GM18502 (cell line): Measurements from ENCODE around the gene ARHGAP22.

Experiments
- ATAC-seq: cut with Tn5 transposase; IDR thresholded peaks from one replicate; pipeline ENCODE4 v1.9.1; 2021; ENCODE audit warnings: mild to moderate bottlenecking; ENCODE audit not compliant: unreplicated experiment, poor library complexity

ARHGAP22 gene

DNA sequence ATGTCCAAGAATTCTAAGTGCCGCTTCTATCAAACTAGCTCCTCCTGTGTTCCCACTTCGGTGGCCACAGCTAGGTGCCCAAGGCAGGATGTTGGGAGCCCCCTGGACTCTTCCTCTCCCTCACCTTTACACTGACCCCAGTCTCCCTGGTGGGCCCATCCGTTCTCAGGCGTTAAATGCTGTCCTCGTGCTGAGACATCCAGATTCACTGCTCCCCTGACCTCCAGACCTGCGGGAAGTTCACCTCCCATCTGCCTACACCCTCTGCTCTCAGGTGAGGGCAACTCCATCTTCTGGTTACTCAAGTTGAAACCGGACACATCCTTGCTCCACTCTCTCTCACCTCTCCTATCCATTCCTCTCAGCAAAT, 114.3 kb downstream of the ARHGAP22 start:
- no peak for ATAC-seq

- ATAC-seq, result no peak
These were observed 115.8 kb downstream of the ARHGAP22 start for GRCh38 chr10:48489099-48489498.

- no peak for ATAC-seq
These were observed 117.6 kb downstream of the ARHGAP22 start for GRCh38 chr10:48487244-48487643.

- no peak for ATAC-seq
These were observed 119.2 kb downstream of the ARHGAP22 start for GRCh38 chr10:48485711-48486110.

DNA sequence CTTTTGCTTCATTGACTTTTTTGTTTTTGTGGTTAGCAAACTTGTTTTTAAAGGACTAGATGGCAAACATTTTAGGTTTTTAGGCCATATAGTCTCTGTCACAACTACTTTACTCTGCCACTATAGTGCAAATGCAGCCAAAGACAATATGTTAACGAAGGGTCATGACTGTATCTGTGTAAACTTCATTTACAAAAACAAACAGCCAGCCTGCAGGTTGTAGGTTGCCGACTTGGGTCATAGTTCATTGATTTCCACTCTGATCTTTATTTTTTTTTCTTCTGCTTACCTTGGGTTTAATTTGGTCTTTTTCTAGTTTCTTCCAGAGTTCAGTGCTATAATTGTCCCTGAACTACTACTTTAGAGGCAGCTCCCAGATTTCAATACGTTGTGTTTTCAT, 120.0 kb downstream of the ARHGAP22 start:
- ATAC-seq, result no peak

- no peak for ATAC-seq
These were observed 122.7 kb downstream of the ARHGAP22 start for GRCh38 chr10:48482207-48482606.

GRCh38 chr10:48481385-48481784, 123.5 kb downstream of the ARHGAP22 start:
- ATAC-seq, result no peak

DNA sequence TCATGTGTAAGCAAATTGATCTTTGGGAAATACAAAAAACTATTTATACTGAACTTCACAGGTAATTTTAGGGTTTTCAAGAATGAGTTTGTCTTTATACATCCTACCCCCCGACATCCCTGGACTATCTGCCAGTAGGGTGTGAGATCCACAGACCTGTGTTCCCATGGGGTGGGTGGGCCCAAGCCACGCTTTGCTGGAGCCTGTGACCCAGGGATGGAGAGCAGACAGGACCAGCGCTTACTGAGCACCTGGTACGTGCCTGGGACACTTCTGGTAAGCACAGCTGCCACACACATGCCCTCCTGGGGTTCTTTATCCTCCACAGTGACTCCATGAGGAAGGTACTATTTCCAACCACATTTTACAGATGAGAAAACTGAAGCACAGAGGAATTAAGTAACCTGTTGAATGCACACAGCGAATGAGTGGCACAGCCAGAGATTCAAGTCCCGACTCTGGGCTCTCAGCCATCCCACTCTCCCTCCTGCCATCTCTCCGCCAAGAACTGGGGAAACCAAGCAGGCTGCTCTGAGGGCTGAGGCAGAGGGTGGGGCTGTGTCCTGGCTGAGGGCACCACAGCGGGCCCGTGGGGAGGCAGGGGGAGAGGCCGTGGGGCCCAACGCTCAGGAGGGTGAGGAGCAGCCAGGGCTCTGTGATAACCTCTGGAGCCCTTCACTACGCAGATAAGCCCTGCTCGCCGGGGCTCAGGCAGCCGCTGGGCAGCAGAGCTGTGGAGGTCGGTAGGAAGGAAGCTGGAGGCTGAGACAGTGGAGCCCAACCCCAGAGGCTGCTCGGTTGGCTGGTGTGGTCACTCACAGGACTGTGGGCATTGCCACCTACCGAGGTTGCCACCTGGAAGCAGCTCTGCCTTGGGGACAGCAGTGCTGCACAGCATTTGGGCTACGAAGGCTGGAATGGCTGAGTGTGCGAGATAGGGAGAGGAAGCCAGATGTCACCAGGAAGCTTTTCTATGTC, 124.2 kb downstream of the ARHGAP22 start:
- ATAC-seq, result no peak

GRCh38 chr10:48478980-48479811, 125.7 kb downstream of the ARHGAP22 start:
- ATAC-seq, result no peak

DNA sequence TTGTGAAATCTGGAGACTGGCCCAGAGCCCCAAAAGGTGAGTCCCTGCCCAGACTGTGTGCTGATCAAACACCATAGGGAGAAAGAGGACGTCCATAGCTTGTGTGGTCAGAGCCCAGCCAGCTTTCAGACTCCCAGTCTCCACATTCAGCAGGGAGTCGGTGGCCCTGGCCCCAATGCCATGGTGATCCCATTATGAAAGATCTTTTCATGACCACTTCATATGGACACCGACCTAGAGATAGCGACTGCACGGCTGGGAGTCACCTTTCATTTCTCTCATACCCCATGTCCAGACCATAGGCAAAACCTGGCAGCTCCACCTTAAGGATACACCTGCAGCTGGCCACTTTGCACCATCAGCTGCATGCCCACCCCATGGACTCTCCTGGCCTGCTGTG, 126.4 kb downstream of the ARHGAP22 start:
- no peak for ATAC-seq

DNA sequence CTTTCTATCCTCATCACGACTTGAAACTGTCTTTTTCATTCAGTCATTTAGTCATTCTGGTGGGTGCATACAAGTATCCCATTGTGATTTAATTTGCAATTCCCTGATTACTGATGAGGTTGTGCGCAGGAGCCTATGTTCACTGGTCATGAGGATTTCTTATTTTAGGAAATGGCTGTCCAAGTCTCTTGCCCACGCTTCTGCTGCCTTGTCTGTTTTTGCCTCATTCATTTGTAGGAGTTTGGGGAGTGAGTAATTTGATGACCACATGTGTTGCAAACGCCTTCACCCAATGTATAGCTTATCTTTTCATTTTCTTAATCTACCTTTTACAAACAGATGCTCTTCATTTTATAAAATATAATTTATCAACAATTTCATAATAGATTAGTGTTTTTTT, 127.3 kb downstream of the ARHGAP22 start:
- no peak for ATAC-seq

- ATAC-seq, result no peak
These were observed 127.7 kb downstream of the ARHGAP22 start for GRCh38 chr10:48477141-48477540.

- ATAC-seq, result no peak
These were observed 128.4 kb downstream of the ARHGAP22 start for GRCh38 chr10:48476279-48476982.

GRCh38 chr10:48475943-48476278, 129.0 kb downstream of the ARHGAP22 start:
- ATAC-seq, result no peak

DNA sequence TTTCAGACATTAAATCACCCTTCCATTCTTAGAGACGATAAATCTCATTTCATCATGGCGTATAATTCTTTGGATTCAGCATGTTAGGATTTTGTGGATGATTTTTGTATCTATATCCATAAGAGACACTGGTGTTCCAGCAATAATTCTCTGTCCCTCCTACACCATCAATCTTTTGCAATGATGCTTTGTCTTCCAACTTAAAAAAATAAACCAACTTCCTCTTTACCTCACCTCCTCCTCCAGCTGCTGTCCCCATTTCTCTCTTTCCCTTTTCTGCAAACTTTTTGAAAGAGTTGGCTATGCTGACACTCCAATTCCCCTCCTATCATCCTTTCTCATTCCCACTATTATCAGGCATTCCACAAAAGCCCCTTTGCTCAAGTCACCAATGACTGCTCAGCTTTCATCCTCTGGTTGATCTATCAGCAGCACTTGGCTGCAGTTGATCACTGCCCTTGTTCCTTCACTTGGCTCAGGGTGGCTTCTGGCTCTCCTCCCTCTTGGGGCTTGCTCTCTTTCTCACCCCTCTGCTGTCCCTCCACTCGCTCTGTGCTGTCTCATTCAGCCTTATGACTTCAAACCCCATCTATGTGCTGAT, 130.0 kb downstream of the ARHGAP22 start:
- no peak for ATAC-seq

- ATAC-seq, result no peak
These were observed 131.2 kb downstream of the ARHGAP22 start for GRCh38 chr10:48473704-48474103.

GRCh38 chr10:48472501-48473069, 132.3 kb downstream of the ARHGAP22 start:
- no peak for ATAC-seq

DNA sequence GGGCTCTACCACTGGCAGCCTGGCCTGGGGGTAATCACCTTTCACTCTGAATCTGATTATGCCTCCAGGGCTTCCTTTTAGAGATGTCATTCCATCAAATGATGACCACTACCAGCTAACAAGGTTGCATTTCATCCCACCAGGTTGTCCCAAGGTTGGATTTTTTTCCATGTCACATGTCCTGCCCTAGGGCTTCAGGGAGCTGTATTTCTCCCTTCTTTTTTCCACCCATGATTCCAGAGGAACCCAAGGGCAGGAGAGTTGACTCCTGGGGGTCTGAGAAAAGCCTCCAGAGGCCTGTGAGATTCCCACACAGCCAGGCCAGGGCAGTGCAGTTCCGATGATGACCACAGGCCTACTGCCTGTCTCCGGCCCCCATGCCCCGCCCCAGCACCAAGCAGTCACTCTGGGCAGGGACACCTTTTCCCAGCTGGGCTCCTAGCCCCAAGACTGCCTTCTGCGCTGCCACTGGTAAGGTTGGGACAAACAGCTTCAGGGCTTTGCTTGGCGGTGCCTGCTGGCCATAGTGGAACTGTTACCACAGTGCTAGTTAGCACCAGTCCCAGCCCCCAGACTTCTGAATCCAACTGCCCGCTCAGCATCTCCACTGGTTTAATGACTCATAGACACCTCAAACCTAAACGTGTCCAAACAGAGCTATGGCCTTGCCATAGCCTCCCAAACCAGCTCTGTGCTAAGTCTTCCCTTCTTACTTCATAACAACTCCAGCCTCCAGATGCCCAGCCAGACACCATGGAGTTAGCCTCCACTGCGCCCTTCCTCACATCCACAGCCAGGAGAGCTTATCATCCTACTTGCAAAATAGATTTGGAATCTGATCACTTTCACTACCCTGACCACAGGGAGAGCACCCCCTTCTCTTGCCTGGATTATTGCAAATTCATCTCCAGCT, 133.7 kb downstream of the ARHGAP22 start:
- ATAC-seq, result no peak
